ENCODE measurements around the gene TMEM217.

Gene TMEM217

DNA sequence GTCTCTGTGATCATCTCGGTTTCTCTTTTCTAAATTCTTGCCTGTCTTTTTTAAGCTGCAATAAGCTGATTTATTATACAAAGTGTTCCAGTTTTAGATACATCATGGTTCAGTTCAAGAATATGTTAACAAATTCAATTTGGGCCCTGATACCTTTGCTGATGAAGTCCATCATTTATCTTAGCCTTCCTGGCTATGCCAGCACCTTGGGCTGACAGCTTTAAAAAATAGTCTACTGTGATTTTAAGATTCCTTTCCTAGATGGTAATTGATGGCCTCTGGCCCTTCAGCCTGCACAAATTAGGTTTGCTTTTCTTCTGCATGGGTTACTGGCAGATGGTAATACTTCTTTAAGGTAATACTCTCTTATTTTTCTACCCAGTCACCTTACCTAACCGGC, 7.1 kb upstream of the TMEM217 start:
- FAIRE-seq (no peak), DNase-seq (ENCODE audit: insufficient read length, low spot score) (no peak)
- TF ChIP-seq, protein P1, sequence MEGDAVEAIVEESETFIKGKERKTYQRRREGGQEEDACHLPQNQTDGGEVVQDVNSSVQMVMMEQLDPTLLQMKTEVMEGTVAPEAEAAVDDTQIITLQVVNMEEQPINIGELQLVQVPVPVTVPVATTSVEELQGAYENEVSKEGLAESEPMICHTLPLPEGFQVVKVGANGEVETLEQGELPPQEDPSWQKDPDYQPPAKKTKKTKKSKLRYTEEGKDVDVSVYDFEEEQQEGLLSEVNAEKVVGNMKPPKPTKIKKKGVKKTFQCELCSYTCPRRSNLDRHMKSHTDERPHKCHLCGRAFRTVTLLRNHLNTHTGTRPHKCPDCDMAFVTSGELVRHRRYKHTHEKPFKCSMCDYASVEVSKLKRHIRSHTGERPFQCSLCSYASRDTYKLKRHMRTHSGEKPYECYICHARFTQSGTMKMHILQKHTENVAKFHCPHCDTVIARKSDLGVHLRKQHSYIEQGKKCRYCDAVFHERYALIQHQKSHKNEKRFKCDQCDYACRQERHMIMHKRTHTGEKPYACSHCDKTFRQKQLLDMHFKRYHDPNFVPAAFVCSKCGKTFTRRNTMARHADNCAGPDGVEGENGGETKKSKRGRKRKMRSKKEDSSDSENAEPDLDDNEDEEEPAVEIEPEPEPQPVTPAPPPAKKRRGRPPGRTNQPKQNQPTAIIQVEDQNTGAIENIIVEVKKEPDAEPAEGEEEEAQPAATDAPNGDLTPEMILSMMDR (IDR thresholded peaks at IDR 0.05; ENCODE audit: insufficient read depth, missing control alignments) = no peak

DNA sequence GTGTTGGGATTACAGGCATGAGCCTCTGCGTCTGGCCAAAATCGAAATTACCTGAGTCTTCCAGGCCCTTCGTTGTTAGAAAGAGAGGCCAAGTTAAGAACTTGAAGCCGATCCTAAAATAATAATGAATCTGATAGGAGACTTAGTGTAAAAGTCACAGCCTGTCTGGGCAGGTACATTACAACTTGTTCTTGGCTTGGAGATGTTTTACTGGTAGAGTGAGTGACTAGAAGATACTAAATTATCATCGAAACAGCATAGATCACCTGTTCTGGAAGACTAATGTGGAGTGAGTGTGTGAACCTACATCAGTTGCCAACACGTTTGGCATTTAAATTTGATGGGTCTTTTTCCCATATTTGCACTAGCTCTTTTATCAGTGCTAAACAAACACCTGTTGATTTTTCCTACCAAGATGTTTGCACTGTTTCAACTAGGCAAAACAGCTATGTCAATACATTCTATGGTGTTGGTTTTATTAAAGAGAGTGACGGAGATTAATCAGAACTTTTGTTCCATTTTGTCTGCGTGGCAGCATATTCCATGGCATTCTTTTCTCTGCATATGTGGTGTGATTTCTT, 4.6 kb upstream of the TMEM217 start:
- TF ChIP-seq, protein P1 (IDR thresholded peaks at IDR 0.05; ENCODE audit: insufficient read depth, missing control alignments) = no peak
- no peak for FAIRE-seq
- DNase-seq (ENCODE audit: insufficient read length, low spot score) = no peak

DNA sequence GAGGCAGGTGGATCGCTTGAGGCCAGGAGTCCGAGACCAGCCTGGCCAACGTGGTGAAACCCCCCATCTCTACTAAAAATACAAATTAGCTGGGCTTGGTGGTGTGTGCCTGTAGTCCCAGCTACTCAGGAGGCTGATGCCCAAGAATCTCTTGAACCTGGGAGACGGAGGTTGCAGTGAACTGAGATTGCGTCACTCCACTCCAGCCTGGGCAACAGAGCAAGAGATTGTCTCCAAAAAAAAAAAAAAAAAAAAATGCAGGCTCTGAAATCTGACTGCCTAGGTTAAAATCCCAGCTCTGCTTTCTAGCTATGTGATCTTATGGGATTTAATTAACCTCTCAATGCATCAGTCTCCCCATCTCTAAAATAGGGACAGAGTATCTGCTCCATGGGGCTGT, 3.3 kb upstream of the TMEM217 start:
- TF ChIP-seq, protein P1 (IDR thresholded peaks at IDR 0.05; ENCODE audit: insufficient read depth, missing control alignments) = no peak
- DNase-seq (ENCODE audit: insufficient read length, low spot score) (no peak), FAIRE-seq (no peak)

DNA sequence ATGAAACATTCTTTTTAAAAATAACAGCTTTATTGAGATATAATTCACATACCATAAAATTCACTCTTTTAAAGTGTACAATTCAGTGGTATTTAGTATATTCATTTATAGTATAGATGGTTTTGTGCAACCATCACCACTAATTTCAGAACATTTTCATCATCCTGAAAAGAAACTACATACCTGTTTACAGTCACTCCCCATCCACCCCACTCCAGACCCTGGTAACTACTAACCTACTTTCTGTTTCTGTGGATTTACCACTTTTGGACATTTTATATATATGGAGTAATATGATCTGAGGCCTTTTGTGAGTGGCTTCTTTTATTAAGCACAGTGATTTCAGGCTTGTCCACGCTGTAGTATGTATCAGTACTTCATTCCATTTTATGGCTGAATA, 2.5 kb upstream of the TMEM217 start:
- FAIRE-seq (no peak), DNase-seq (ENCODE audit: insufficient read length, low spot score) (no peak)
- TF ChIP-seq, protein P1 (IDR thresholded peaks at IDR 0.05; ENCODE audit: insufficient read depth, missing control alignments) = no peak

DNA sequence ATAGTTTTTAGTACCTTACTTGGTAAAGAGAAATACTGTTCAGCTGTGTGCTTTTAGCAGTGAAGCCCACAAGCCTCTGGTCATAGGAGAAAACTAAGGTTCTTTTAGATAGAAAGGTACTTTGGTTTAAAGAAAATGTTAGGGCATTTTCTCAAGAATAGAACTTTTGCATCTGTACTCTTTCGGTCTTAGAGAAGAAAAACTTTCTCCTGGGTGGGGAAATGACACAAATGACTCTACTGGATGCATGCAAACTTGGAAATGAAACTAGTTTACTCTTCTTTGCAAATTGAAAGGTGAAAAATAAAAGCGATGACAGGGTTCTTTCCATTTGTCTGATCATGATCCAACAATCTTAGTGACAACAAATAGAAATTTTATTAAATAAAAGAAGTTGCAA, 2.1 kb upstream of the TMEM217 start:
- DNase-seq (ENCODE audit: insufficient read length, low spot score) (no peak), FAIRE-seq (no peak)
- TF ChIP-seq, protein P1 (IDR thresholded peaks at IDR 0.05; ENCODE audit: insufficient read depth, missing control alignments) = no peak

DNA sequence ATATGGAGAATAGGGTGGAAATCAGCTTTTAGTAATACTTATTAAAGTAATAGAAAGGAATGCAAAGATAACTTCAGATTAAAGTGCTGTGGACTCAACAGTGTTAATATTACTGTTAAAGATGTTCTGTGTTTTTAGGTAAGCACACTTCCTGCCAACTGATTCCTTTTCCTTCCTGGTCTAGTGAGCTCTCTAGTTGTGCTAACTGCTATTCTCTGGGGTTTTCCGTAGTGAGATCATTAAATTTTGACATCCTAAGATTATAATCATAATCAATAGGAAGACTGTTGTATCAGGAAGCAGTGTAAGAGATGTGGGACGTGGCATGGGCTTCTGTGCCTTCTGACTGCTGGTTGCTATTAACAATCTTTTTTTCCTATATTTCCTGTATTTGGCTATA, 1.2 kb upstream of the TMEM217 start:
- FAIRE-seq (no peak), DNase-seq (ENCODE audit: insufficient read length, low spot score) (no peak)
- TF ChIP-seq, protein P1 (IDR thresholded peaks at IDR 0.05; ENCODE audit: insufficient read depth, missing control alignments) = no peak

DNA sequence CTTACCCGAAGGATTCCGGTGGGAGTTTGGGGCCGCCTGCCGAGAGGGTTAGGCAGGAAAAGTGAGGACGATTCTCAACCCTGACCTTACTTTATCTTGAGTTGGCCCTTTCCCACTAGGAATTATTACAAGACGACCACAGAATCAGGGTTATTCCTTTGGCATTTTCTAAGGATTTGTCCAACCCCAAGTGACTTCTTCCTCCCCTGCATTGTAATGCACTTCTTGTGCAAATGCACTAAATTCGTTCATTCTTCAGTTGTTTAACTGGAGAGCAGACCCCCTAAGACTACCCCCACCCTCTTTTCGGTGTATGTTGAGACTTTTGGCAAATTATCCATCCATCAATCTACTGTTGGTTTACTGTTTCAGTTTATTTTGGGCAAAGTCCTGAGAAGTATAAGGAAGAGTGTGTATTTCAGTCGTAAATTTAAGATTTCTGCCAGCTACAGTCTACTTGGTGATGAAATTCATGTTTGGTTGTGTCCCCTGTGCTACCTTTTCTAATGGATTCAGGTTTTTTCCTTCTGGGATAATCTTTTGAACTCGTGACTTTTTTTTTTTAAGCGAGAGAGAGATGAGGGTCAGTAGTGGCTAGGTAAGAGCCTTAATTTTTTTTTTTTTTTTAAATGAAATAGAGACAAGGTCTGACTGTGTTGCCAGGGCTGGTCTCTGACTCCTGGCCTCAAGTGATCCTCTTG, 611 bp upstream of the TMEM217 start:
- TF ChIP-seq, protein P1 (IDR thresholded peaks at IDR 0.05; ENCODE audit: insufficient read depth, missing control alignments) = no peak

More for the DNA sequence above, 611 bp upstream of the TMEM217 start:
- DNase-seq (ENCODE audit: insufficient read length, low spot score) (no peak), FAIRE-seq (no peak)
